Glutamatergic neuron (in vitro differentiated cells): ENCODE measurements around the gene CELF4. TPM values are rescaled to one million over a fixed set of nuclear protein-coding genes. Genes with fewer than 3 reads are reported as not detected.

Experiments
- DNase-seq: peaks from one replicate; pipeline ENCODE4 v3.0.0; 2022
- H3K27ac Mint-ChIP-seq: one replicate; pipeline ENCODE4 v1.8.0; 2020; ENCODE audit warnings: mild to moderate bottlenecking, mixed read lengths, inconsistent platforms; ENCODE audit not compliant: unreplicated experiment
- H3K27me3 Mint-ChIP-seq: one replicate; pipeline ENCODE4 v1.8.0; 2020; ENCODE audit warnings: mild to moderate bottlenecking, moderate library complexity, mixed read lengths, inconsistent platforms; ENCODE audit not compliant: unreplicated experiment
- H3K36me3 Mint-ChIP-seq: one replicate; pipeline ENCODE4 v1.8.0; 2020; ENCODE audit warnings: mild to moderate bottlenecking, mixed read lengths, inconsistent platforms; ENCODE audit not compliant: unreplicated experiment
- H3K4me1 Mint-ChIP-seq: one replicate; pipeline ENCODE4 v1.8.0; 2020; ENCODE audit warnings: mild to moderate bottlenecking, low read depth, mixed read lengths, inconsistent platforms; ENCODE audit not compliant: unreplicated experiment
- H3K4me3 Mint-ChIP-seq: one replicate; pipeline ENCODE4 v1.8.0; 2020; ENCODE audit warnings: mild to moderate bottlenecking, mixed read lengths, inconsistent platforms; ENCODE audit not compliant: unreplicated experiment
- H3K9me3 Mint-ChIP-seq: one replicate; pipeline ENCODE4 v1.8.0; 2020; ENCODE audit warnings: mild to moderate bottlenecking, moderate library complexity, mixed read lengths, inconsistent platforms; ENCODE audit not compliant: unreplicated experiment
- total RNA-seq: library from RNA; stranded (reverse); fragmentation: NEBNext Ultra II Directional; extraction: Animal tissue kit (Norgen Biotek cat#: 25700); gene quantifications from one replicate; pipeline ENCODE4 v1.2.1, GENCODE V29; 2021; ENCODE audit not compliant: unreplicated experiment
- TF ChIP-seq, protein P1 (sequence below): fragments of 200-600 bp; sonication (generic); IDR thresholded peaks from one replicate; pipeline ENCODE4 v1.5.0; 2021; ENCODE audit not compliant: partially characterized antibody, unreplicated experiment

The CELF4 gene
- total RNA-seq, 1 donor from 2014 or later = 38.4 TPM

DNA sequence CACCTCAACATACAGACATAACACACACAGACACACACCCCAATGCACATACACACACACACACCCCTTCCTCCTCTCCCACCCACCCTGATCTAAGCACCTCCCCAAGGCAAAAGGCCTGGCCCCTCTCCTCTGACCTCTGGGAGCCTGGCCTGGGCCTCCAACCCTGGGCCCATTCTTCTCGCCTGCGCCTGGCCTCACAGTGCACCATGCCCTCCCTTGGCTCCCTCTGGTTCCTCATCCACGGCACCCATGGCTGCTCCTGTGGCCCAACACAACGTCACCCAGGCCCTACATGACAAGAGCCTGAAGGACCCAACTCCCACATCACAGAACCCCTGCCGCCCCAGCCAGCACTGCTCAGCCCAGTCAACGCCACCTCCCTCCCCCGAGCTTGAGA is 281.3 kb downstream of the CELF4 start:
- Mint-ChIP-seq H3K27me3 (peaks cover 5% of the 10 kb centered on the region), H3K4me3 (no peak overlapping the region), H3K4me1 (peaks cover 6% of the 10 kb centered on the region), H3K9me3 (peaks cover 8% of the 10 kb centered on the region), H3K36me3 (no peaks in the 10 kb centered on the region), H3K27ac (no peak overlapping the region)
- DNase-seq = no peak
- TF ChIP-seq, protein P1, sequence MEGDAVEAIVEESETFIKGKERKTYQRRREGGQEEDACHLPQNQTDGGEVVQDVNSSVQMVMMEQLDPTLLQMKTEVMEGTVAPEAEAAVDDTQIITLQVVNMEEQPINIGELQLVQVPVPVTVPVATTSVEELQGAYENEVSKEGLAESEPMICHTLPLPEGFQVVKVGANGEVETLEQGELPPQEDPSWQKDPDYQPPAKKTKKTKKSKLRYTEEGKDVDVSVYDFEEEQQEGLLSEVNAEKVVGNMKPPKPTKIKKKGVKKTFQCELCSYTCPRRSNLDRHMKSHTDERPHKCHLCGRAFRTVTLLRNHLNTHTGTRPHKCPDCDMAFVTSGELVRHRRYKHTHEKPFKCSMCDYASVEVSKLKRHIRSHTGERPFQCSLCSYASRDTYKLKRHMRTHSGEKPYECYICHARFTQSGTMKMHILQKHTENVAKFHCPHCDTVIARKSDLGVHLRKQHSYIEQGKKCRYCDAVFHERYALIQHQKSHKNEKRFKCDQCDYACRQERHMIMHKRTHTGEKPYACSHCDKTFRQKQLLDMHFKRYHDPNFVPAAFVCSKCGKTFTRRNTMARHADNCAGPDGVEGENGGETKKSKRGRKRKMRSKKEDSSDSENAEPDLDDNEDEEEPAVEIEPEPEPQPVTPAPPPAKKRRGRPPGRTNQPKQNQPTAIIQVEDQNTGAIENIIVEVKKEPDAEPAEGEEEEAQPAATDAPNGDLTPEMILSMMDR = no peak

GRCh38 chr18:37282386-37283037 is 283.1 kb downstream of the CELF4 start:
- Mint-ChIP-seq H3K27me3 (peaks cover 8% of the 10 kb centered on the region), H3K27ac (no peak overlapping the region), H3K4me3 (no peak overlapping the region), H3K36me3 (no peaks in the 10 kb centered on the region), H3K4me1 (peaks cover 6% of the 10 kb centered on the region), H3K9me3 (peaks cover 15% of the 10 kb centered on the region)
- DNase-seq = no peak
- TF ChIP-seq, protein P1 = no peak

DNA sequence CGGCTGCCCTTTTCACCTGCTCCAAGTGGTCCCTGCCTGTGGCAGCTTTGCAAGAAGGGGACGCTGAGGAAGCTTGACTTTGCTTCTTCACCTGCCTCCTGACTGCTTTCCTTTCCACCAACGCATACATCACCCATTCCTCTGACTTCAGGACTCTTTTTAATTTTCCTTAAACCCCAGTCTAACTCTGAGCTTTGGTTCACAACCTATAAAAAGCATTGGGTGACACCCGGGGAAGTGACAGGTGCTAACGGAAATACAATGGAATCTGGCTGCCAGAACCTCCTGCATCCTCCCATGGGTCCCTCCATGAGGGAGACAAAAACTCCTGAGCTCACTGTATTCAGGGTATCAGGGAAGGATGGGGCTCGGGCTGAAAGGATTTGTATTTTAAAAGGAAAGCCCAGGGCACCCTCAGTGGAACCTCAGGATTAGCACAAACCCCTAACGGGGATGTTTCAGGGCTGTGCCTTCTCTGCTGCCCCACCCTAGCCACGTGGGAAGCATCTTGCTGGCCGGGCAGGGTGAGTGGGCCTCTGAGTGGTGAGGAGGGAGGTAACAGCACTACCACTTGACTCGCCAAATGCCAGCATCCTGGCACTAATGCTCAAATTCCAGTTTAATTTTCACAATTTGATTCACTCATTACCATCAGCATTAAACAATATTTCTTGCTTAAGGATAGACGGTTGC is 284.8 kb downstream of the CELF4 start:
- Mint-ChIP-seq H3K9me3 (peaks cover 15% of the 10 kb centered on the region), H3K27ac (no peak overlapping the region), H3K36me3 (no peaks in the 10 kb centered on the region), H3K4me1 (peaks cover 5% of the 10 kb centered on the region), H3K4me3 (no peak overlapping the region), H3K27me3 (peaks cover 8% of the 10 kb centered on the region)
- DNase-seq = no peak
- TF ChIP-seq, protein P1 = no peak

- H3K27ac Mint-ChIP-seq = no peak overlapping the region
Observed at GRCh38 chr18:37277804-37278203, 287.8 kb downstream of the CELF4 start.

More at GRCh38 chr18:37277804-37278203, 287.8 kb downstream of the CELF4 start:
- H3K9me3 Mint-ChIP-seq = peaks cover 13% of the 10 kb centered on the region
- no peak for DNase-seq
- H3K36me3 Mint-ChIP-seq = peaks cover 9% of the 10 kb centered on the region
- TF ChIP-seq, protein P1 = no peak
- peaks cover 9% of the 10 kb centered on the region for H3K27me3 Mint-ChIP-seq
- no peak overlapping the region for H3K4me3 Mint-ChIP-seq
- H3K4me1 Mint-ChIP-seq = peaks cover 1% of the 10 kb centered on the region
